CD4-positive, alpha-beta memory T cell (primary cell): ENCODE measurements around the gene TCF7. TPM values are rescaled to one million over a fixed set of nuclear protein-coding genes. Genes with fewer than 3 reads are reported as not detected.

Experiments
- CTCF ChIA-PET: fragments of 350-600 bp; sonication (Branson Sonifier 250); formaldehyde crosslinking; loops from one replicate; lab custom pipeline; 2021; ENCODE audit warnings: inconsistent platforms; ENCODE audit not compliant: partially characterized antibody; lab: Charles Lee
- POLR2A ChIA-PET: fragments of 350-600 bp; sonication (Branson Sonifier 250); formaldehyde crosslinking; loops from one replicate; lab custom pipeline; 2021; ENCODE audit not compliant: partially characterized antibody; lab: Charles Lee
- DNase-seq, 5 donors: peaks; one replicate each; pipeline versions ENCODE4 v3.0.0 to v3.0.0-alpha.2; 2020 to 2022; ENCODE audit warnings: mixed read lengths in 1 of 5
- H3K27ac ChIP-seq: one replicate; pipeline ENCODE4 v1.7.0; 2013; ENCODE audit warnings: low read depth, low read length
- H3K27me3 ChIP-seq: 2 replicates; pipeline ENCODE4 v1.7.0; 2013; ENCODE audit warnings: mild to moderate bottlenecking, low read length, moderate library complexity; ENCODE audit not compliant: insufficient read depth
- H3K36me3 ChIP-seq: 2 replicates; pipeline ENCODE4 v1.7.0; 2013; ENCODE audit warnings: mild to moderate bottlenecking, low read length, moderate library complexity; ENCODE audit not compliant: insufficient read depth
- H3K4me1 ChIP-seq: 2 replicates; pipeline ENCODE4 v1.7.0; 2013; ENCODE audit warnings: mild to moderate bottlenecking, low read length, moderate library complexity; ENCODE audit not compliant: insufficient read depth
- H3K4me3 ChIP-seq, 2 donors: one replicate each; pipeline ENCODE4 v1.7.0; 2013; ENCODE audit warnings: low read length in 2 of 2, mild to moderate bottlenecking in 1 of 2
- H3K9me3 ChIP-seq, 2 donors: one replicate each; pipeline ENCODE4 v1.7.0; 2013; ENCODE audit warnings: low read length in 2 of 2, control low read depth in 1 of 2; ENCODE audit not compliant: control insufficient read depth in 1 of 2
- H3K27ac Mint-ChIP-seq, 7 donors: one replicate each; pipeline ENCODE4 v1.8.0; 2020 to 2021; ENCODE audit warnings: mixed read lengths in 7 of 7, mild to moderate bottlenecking in 6 of 7, inconsistent platforms in 3 of 7, moderate library complexity in 3 of 7
- H3K27me3 Mint-ChIP-seq, 2 donors: one replicate each; pipeline ENCODE4 v1.8.0; 2020 to 2021; ENCODE audit warnings: mixed read lengths in 2 of 2
- H3K36me3 Mint-ChIP-seq, 2 donors: one replicate each; pipeline ENCODE4 v1.8.0; 2020 to 2021; ENCODE audit warnings: mixed read lengths in 2 of 2, inconsistent platforms in 1 of 2, mild to moderate bottlenecking in 1 of 2
- H3K4me1 Mint-ChIP-seq, 4 donors: one replicate each; pipeline ENCODE4 v1.8.0; 2020 to 2021; ENCODE audit warnings: mixed read lengths in 4 of 4, mild to moderate bottlenecking in 1 of 4
- H3K4me3 Mint-ChIP-seq, 8 donors: one replicate each; pipeline ENCODE4 v1.8.0; 2020 to 2021; ENCODE audit warnings: mixed read lengths in 8 of 8, mild to moderate bottlenecking in 7 of 8, moderate library complexity in 6 of 8, inconsistent platforms in 3 of 8
- H3K9me3 Mint-ChIP-seq, 8 donors: one replicate each; pipeline ENCODE4 v1.8.0; 2020 to 2021; ENCODE audit warnings: mixed read lengths in 8 of 8, mild to moderate bottlenecking in 5 of 8, inconsistent platforms in 3 of 8, moderate library complexity in 1 of 8
- intact Hi-C: fragments of 100-400 bp; cut with micrococcal nuclease; formaldehyde crosslinking; loops from one replicate; pipeline ENCODE4 v1.15.1; 2023
- polyA plus RNA-seq, 2 donors: library from polyadenylated mRNA; unstranded; fragments of 300-500 nt; fragmentation: Illumina TruSeq; gene quantifications; one replicate each; pipeline ENCODE4 v1.2.3, GENCODE V29; 2021
- total RNA-seq, 2 experiments: library from RNA; stranded (reverse); gene quantifications; one replicate each; pipeline ENCODE4 v1.2.3, GENCODE V29; 2021

Gene TCF7
- total and polyA plus RNA-seq, 4 experiments from 2014 or later: 102 to 841 (median 622) TPM

- no peaks in the 10 kb centered on the region for H3K9me3 ChIP-seq
- Mint-ChIP-seq H3K27me3 (no peaks in the 10 kb centered on the region), H3K36me3 (peaks cover 69 to 83% of the 10 kb centered on the region in 2 donors), H3K4me1 (peaks cover 65 to 100% (median 86%) of the 10 kb centered on the region in 4 donors), H3K4me3 (peak overlapping the region; percentile 86 to 99 (median 96)), H3K27ac (peak overlapping the region; percentile 95 to 99 (median 98)), H3K9me3 (no peaks in the 10 kb centered on the region)
- DNase-seq: peak in 1 of 5 donors; percentile 44
- H3K27me3 ChIP-seq: no peaks in the 10 kb centered on the region
- ChIA-PET POLR2A (interaction anchor here (0.6 to 23.7 kb wide), 6 partner anchors 34 to 127 kb away, joined by 3 to 313 read pairs (median 4); partner anchors contain the start of gene VDAC1), CTCF (interaction anchor here (0.6 to 25.4 kb wide), 4 partner anchors 58 to 94 kb away, joined by 3 to 603 read pairs (median 59); no protein-coding TSS in a partner anchor)
- intact Hi-C loops: loop anchor here (1.0 kb wide), 4 partner anchors 9 to 16 kb away; no protein-coding TSS in a partner anchor
- peaks cover 100% of the 10 kb centered on the region for H3K4me1 ChIP-seq
- H3K36me3 ChIP-seq: peaks cover 85% of the 10 kb centered on the region
- peak overlapping the region; percentile 97 for H3K27ac ChIP-seq
- peak overlapping the region; percentile 54 to 68 for H3K4me3 ChIP-seq
Observed at GRCh38 chr5:134131578-134132350, 17.3 kb downstream of the TCF7 start.

GRCh38 chr5:134132372-134133187, 18.1 kb downstream of the TCF7 start:
- POLR2A ChIA-PET: interaction anchor here (0.6 to 23.7 kb wide), 7 partner anchors 33 to 128 kb away, joined by 3 to 313 read pairs (median 4); partner anchors contain the start of gene VDAC1

GRCh38 chr5:134133188-134133994, 18.9 kb downstream of the TCF7 start:
- intact Hi-C loops: no loop called here
- H3K36me3 ChIP-seq: peaks cover 86% of the 10 kb centered on the region
- Mint-ChIP-seq H3K4me1 (peaks cover 65 to 100% (median 83%) of the 10 kb centered on the region in 4 donors), H3K9me3 (no peaks in the 10 kb centered on the region), H3K27ac (peak overlapping the region; percentile 95 to 99 (median 98)), H3K4me3 (peak overlapping the region; percentile 86 to 99 (median 96)), H3K36me3 (peaks cover 59 to 84% of the 10 kb centered on the region in 2 donors), H3K27me3 (no peaks in the 10 kb centered on the region)
- H3K4me3 ChIP-seq: peak overlapping the region in 1 of 2 donors; percentile 39
- ChIA-PET CTCF (interaction anchor here (1.1 to 25.4 kb wide), 3 partner anchors 12 to 96 kb away, joined by 5 to 603 read pairs (median 6); no protein-coding TSS in a partner anchor), POLR2A (interaction anchor here (1.0 to 23.7 kb wide), 6 partner anchors 43 to 89 kb away, joined by 3 to 313 read pairs (median 4); no protein-coding TSS in a partner anchor)
- peaks cover 100% of the 10 kb centered on the region for H3K4me1 ChIP-seq
- H3K9me3 ChIP-seq: no peaks in the 10 kb centered on the region
- no peaks in the 10 kb centered on the region for H3K27me3 ChIP-seq
- H3K27ac ChIP-seq: peak overlapping the region; percentile 97
- DNase-seq: peak in 1 of 5 donors; percentile 55

More at GRCh38 chr5:134132372-134133187, 18.1 kb downstream of the TCF7 start:
- peaks cover 84% of the 10 kb centered on the region for H3K36me3 ChIP-seq
- H3K4me3 ChIP-seq: peak overlapping the region; percentile 43 to 68
- Mint-ChIP-seq H3K27ac (peak overlapping the region; percentile 95 to 99 (median 98)), H3K4me3 (peak overlapping the region; percentile 86 to 99 (median 96)), H3K27me3 (no peaks in the 10 kb centered on the region), H3K9me3 (no peaks in the 10 kb centered on the region), H3K4me1 (peaks cover 65 to 100% (median 84%) of the 10 kb centered on the region in 4 donors), H3K36me3 (peaks cover 66 to 83% of the 10 kb centered on the region in 2 donors)
- CTCF ChIA-PET: interaction anchor here (2.0 to 25.4 kb wide), 2 partner anchors 61 to 95 kb away, joined by 5 to 603 read pairs; no protein-coding TSS in a partner anchor
- H3K4me1 ChIP-seq: peaks cover 100% of the 10 kb centered on the region
- peak; percentile 86 to 97 (median 88) for DNase-seq
- no peaks in the 10 kb centered on the region for H3K9me3 ChIP-seq
- no peaks in the 10 kb centered on the region for H3K27me3 ChIP-seq
- intact Hi-C loops: loop anchor here (1.0 kb wide), 4 partner anchors 8 to 17 kb away; no protein-coding TSS in a partner anchor
- peak overlapping the region; percentile 97 for H3K27ac ChIP-seq

DNA sequence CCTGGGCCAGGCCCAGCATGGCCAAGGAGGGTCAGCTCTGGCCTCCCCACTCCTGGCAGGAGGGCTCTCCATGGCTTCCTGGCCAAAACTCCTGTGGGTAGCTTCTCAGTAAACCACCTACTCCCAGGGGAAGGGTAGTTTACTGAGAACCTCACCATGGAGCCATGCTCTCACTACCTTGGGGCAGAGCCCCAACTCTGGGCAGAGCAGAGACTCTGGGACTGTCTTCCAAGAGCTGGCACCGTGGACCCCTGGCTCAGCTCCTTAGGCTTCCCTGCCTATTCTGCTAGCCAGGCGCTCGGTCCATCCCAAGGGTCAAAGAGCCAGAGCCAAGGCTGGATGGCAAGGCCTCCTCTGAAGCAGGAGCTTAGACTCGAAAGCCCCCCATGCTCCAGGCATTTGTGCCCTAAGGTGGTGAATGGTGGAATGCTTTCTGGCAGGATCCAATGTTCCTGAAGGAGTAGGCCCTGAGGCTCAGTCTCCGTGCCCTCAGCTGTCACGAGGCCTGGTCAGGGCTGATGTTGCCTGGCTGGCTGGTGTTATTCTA, 19.6 kb downstream of the TCF7 start:
- Mint-ChIP-seq H3K9me3 (no peaks in the 10 kb centered on the region), H3K4me1 (peaks cover 61 to 100% (median 81%) of the 10 kb centered on the region in 4 donors), H3K4me3 (peak overlapping the region in 6 of 8 donors; percentile 27 to 86 (median 67)), H3K27me3 (no peaks in the 10 kb centered on the region), H3K27ac (peak overlapping the region; percentile 76 to 99 (median 96)), H3K36me3 (peaks cover 58 to 85% of the 10 kb centered on the region in 2 donors)
- intact Hi-C loops: no loop called here
- peak overlapping the region; percentile 97 for H3K27ac ChIP-seq
- CTCF ChIA-PET: interaction anchor here (1.1 to 25.4 kb wide), 2 partner anchors 12 to 96 kb away, joined by 6 to 603 read pairs; no protein-coding TSS in a partner anchor
- peaks cover 87% of the 10 kb centered on the region for H3K36me3 ChIP-seq
- H3K9me3 ChIP-seq: no peaks in the 10 kb centered on the region
- POLR2A ChIA-PET: interaction anchor here (0.9 to 23.7 kb wide), 4 partner anchors 42 to 90 kb away, joined by 3 to 313 read pairs (median 6); no protein-coding TSS in a partner anchor
- peaks cover 100% of the 10 kb centered on the region for H3K4me1 ChIP-seq
- DNase-seq: no peak
- H3K4me3 ChIP-seq: peak overlapping the region in 1 of 2 donors; percentile 39
- no peaks in the 10 kb centered on the region for H3K27me3 ChIP-seq

GRCh38 chr5:134135091-134135655, 20.7 kb downstream of the TCF7 start:
- Histone ChIP-seq H3K4me3 (no peak overlapping the region), H3K27me3 (no peaks in the 10 kb centered on the region), H3K36me3 (peaks cover 87% of the 10 kb centered on the region), H3K9me3 (no peaks in the 10 kb centered on the region), H3K27ac (peak overlapping the region; percentile 97), H3K4me1 (peaks cover 100% of the 10 kb centered on the region)
- H3K27ac Mint-ChIP-seq: peak overlapping the region; percentile 85 to 98 (median 91)
- H3K4me1 Mint-ChIP-seq: peaks cover 58 to 100% (median 80%) of the 10 kb centered on the region in 4 donors
- H3K36me3 Mint-ChIP-seq: peaks cover 53 to 85% of the 10 kb centered on the region in 2 donors
- no peaks in the 10 kb centered on the region for H3K27me3 Mint-ChIP-seq
- no peak for DNase-seq
- POLR2A ChIA-PET: interaction anchor here (0.7 to 23.7 kb wide), 7 partner anchors 41 to 91 kb away, joined by 3 to 313 read pairs (median 5); partner anchors contain the start of gene PPP2CA
- H3K9me3 Mint-ChIP-seq: no peaks in the 10 kb centered on the region
- CTCF ChIA-PET: interaction anchor here (1.1 to 25.4 kb wide), 4 partner anchors 10 to 98 kb away, joined by 3 to 603 read pairs (median 7); no protein-coding TSS in a partner anchor
- peak overlapping the region in 7 of 8 donors; percentile 63 to 84 (median 73) for H3K4me3 Mint-ChIP-seq
- intact Hi-C loops: no loop called here
